Stimulated activated naive CD8-positive, alpha-beta T cell treated with anti-CD3 and anti-CD28 coated beads, Interleukin-15, Interleukin-2, amounts not matched to agents 100 ng/mL and 50 ng/mL, for 24 hours (primary cell): ENCODE data around the gene CIAO3.
"Not testable (repeated sequence)": the region's sequence is repeated elsewhere in the genome, so short reads cannot be mapped to it uniquely, and the experiment has no call there.

Source experiments
- H3K27ac Mint-ChIP-seq: one replicate; pipeline ENCODE4 v1.8.0; 2021; ENCODE audit warnings: mild to moderate bottlenecking, mixed read lengths
- H3K27me3 Mint-ChIP-seq: one replicate; pipeline ENCODE4 v1.8.0; 2021; ENCODE audit warnings: mixed read lengths
- H3K36me3 Mint-ChIP-seq: one replicate; pipeline ENCODE4 v1.8.0; 2021; ENCODE audit warnings: low read depth, mixed read lengths
- H3K4me1 Mint-ChIP-seq: one replicate; pipeline ENCODE4 v1.8.0; 2021; ENCODE audit warnings: low read depth, mixed read lengths
- H3K4me3 Mint-ChIP-seq: one replicate; pipeline ENCODE4 v1.8.0; 2021; ENCODE audit warnings: mild to moderate bottlenecking, mixed read lengths
- H3K9me3 Mint-ChIP-seq: one replicate; pipeline ENCODE4 v1.8.0; 2021; ENCODE audit warnings: mixed read lengths

The CIAO3 gene

GRCh38 chr16:780296-780695 is 39.5 kb upstream of the CIAO3 start:
- Mint-ChIP-seq H3K27me3 (peaks cover 5% of the 10 kb centered on the region), H3K9me3 (no peaks in the 10 kb centered on the region), H3K4me1 (no peaks in the 10 kb centered on the region), H3K27ac (no peak overlapping the region), H3K36me3 (no peaks in the 10 kb centered on the region), H3K4me3 (no peak overlapping the region)

- Mint-ChIP-seq H3K4me1 (no peaks in the 10 kb centered on the region), H3K9me3 (no peaks in the 10 kb centered on the region), H3K36me3 (no peaks in the 10 kb centered on the region), H3K4me3 (no peak overlapping the region), H3K27me3 (peaks cover 5% of the 10 kb centered on the region), H3K27ac (no peak overlapping the region)
Measured at GRCh38 chr16:779561-779960, 38.8 kb upstream of the CIAO3 start.

- H3K4me1 Mint-ChIP-seq, result no peaks in the 10 kb centered on the region
- H3K4me3 Mint-ChIP-seq, result no peak overlapping the region
- peaks cover 5% of the 10 kb centered on the region for H3K27me3 Mint-ChIP-seq
- no peaks in the 10 kb centered on the region for H3K36me3 Mint-ChIP-seq
- H3K27ac Mint-ChIP-seq, result no peak overlapping the region
- H3K9me3 Mint-ChIP-seq, result no peaks in the 10 kb centered on the region
Measured at GRCh38 chr16:778909-779527, 38.2 kb upstream of the CIAO3 start.

GRCh38 chr16:778447-778846 is 37.6 kb upstream of the CIAO3 start:
- H3K27me3 Mint-ChIP-seq, result peaks cover 5% of the 10 kb centered on the region
- no peaks in the 10 kb centered on the region for H3K9me3 Mint-ChIP-seq
- H3K36me3 Mint-ChIP-seq, result no peaks in the 10 kb centered on the region
- H3K4me3 Mint-ChIP-seq, result no peak overlapping the region
- no peak overlapping the region for H3K27ac Mint-ChIP-seq
- H3K4me1 Mint-ChIP-seq, result no peaks in the 10 kb centered on the region

GRCh38 chr16:777826-778225 is 37.0 kb upstream of the CIAO3 start:
- H3K4me1 Mint-ChIP-seq, result no peaks in the 10 kb centered on the region
- H3K27ac Mint-ChIP-seq, result no peak overlapping the region
- H3K9me3 Mint-ChIP-seq, result no peaks in the 10 kb centered on the region
- H3K4me3 Mint-ChIP-seq, result no peak overlapping the region
- no peaks in the 10 kb centered on the region for H3K36me3 Mint-ChIP-seq
- H3K27me3 Mint-ChIP-seq, result peaks cover 5% of the 10 kb centered on the region

GRCh38 chr16:776824-777223 is 36.0 kb upstream of the CIAO3 start:
- Mint-ChIP-seq H3K4me3 (no peak overlapping the region), H3K27ac (no peak overlapping the region), H3K9me3 (no peaks in the 10 kb centered on the region), H3K36me3 (no peaks in the 10 kb centered on the region), H3K27me3 (peaks cover 5% of the 10 kb centered on the region), H3K4me1 (no peaks in the 10 kb centered on the region)

- H3K4me3 Mint-ChIP-seq, H3K27me3 Mint-ChIP-seq, H3K9me3 Mint-ChIP-seq, H3K27ac Mint-ChIP-seq, H3K36me3 Mint-ChIP-seq, H3K4me1 Mint-ChIP-seq: not testable (repeated sequence)
Measured at GRCh38 chr16:776298-776697, 35.5 kb upstream of the CIAO3 start.

GRCh38 chr16:775236-775796 is 34.5 kb upstream of the CIAO3 start:
- H3K27ac Mint-ChIP-seq, result no peak overlapping the region
- H3K9me3 Mint-ChIP-seq, result no peaks in the 10 kb centered on the region
- H3K4me1 Mint-ChIP-seq, result no peaks in the 10 kb centered on the region
- H3K27me3 Mint-ChIP-seq, result peaks cover 5% of the 10 kb centered on the region
- H3K4me3 Mint-ChIP-seq, result no peak overlapping the region
- H3K36me3 Mint-ChIP-seq, result no peaks in the 10 kb centered on the region

GRCh38 chr16:774086-775001 is 33.5 kb upstream of the CIAO3 start:
- H3K4me3 Mint-ChIP-seq, result no peak overlapping the region

GRCh38 chr16:772959-773358 is 32.2 kb upstream of the CIAO3 start:
- Mint-ChIP-seq H3K27ac (no peak overlapping the region), H3K9me3 (no peaks in the 10 kb centered on the region)

More at GRCh38 chr16:774086-775001, 33.5 kb upstream of the CIAO3 start:
- H3K9me3 Mint-ChIP-seq, result no peaks in the 10 kb centered on the region
- H3K27me3 Mint-ChIP-seq, result peaks cover 5% of the 10 kb centered on the region
- H3K4me1 Mint-ChIP-seq, result no peaks in the 10 kb centered on the region
- no peak overlapping the region for H3K27ac Mint-ChIP-seq
- no peaks in the 10 kb centered on the region for H3K36me3 Mint-ChIP-seq

GRCh38 chr16:770411-770810 is 29.6 kb upstream of the CIAO3 start:
- no peak overlapping the region for H3K27ac Mint-ChIP-seq
- H3K4me1 Mint-ChIP-seq, result no peaks in the 10 kb centered on the region
- H3K36me3 Mint-ChIP-seq, result no peaks in the 10 kb centered on the region

More at GRCh38 chr16:772959-773358, 32.2 kb upstream of the CIAO3 start:
- Mint-ChIP-seq H3K4me3 (no peak overlapping the region), H3K27me3 (peaks cover 5% of the 10 kb centered on the region), H3K4me1 (no peaks in the 10 kb centered on the region), H3K36me3 (no peaks in the 10 kb centered on the region)

GRCh38 chr16:769934-770333 is 29.1 kb upstream of the CIAO3 start:
- Mint-ChIP-seq H3K27ac (no peak overlapping the region), H3K27me3 (no peaks in the 10 kb centered on the region), H3K9me3 (no peaks in the 10 kb centered on the region), H3K4me1 (no peaks in the 10 kb centered on the region), H3K36me3 (no peaks in the 10 kb centered on the region), H3K4me3 (no peak overlapping the region)

More at GRCh38 chr16:770411-770810, 29.6 kb upstream of the CIAO3 start:
- Mint-ChIP-seq H3K4me3 (no peak overlapping the region), H3K9me3 (no peaks in the 10 kb centered on the region), H3K27me3 (no peaks in the 10 kb centered on the region)

- H3K4me3 Mint-ChIP-seq, result no peak overlapping the region
- no peaks in the 10 kb centered on the region for H3K9me3 Mint-ChIP-seq
- H3K4me1 Mint-ChIP-seq, result no peaks in the 10 kb centered on the region
- H3K36me3 Mint-ChIP-seq, result no peaks in the 10 kb centered on the region
- H3K27me3 Mint-ChIP-seq, result no peaks in the 10 kb centered on the region
- H3K27ac Mint-ChIP-seq, result no peak overlapping the region
Measured at GRCh38 chr16:769184-769784, 28.5 kb upstream of the CIAO3 start.

- no peaks in the 10 kb centered on the region for H3K36me3 Mint-ChIP-seq
- H3K4me3 Mint-ChIP-seq, result no peak overlapping the region
- H3K27me3 Mint-ChIP-seq, result no peaks in the 10 kb centered on the region
- no peaks in the 10 kb centered on the region for H3K9me3 Mint-ChIP-seq
- H3K27ac Mint-ChIP-seq, result no peak overlapping the region
- no peaks in the 10 kb centered on the region for H3K4me1 Mint-ChIP-seq
Measured at GRCh38 chr16:768428-768827, 27.6 kb upstream of the CIAO3 start.

GRCh38 chr16:767743-768235 is 27.0 kb upstream of the CIAO3 start:
- H3K4me1 Mint-ChIP-seq, result no peaks in the 10 kb centered on the region
- no peak overlapping the region for H3K27ac Mint-ChIP-seq
- H3K27me3 Mint-ChIP-seq, result no peaks in the 10 kb centered on the region
- no peaks in the 10 kb centered on the region for H3K9me3 Mint-ChIP-seq
- no peaks in the 10 kb centered on the region for H3K36me3 Mint-ChIP-seq
- H3K4me3 Mint-ChIP-seq, result no peak overlapping the region
